T-helper 2 cell treated with Interferon-gamma antibody and Interleukin-4, amounts not matched to agents 100 ng/mL and 5 ng/mL, for 36 hours (primary cell): ENCODE data around the gene SLC35F6. TPM values are rescaled to one million over a fixed set of nuclear protein-coding genes. Genes with fewer than 3 reads are reported as not detected.
"Not testable (repeated sequence)": the region's sequence is repeated elsewhere in the genome, so short reads cannot be mapped to it uniquely, and the experiment has no call there.

Source experiments
- intact Hi-C: fragments of 100-400 bp; cut with micrococcal nuclease; formaldehyde crosslinking; loops from one replicate; pipeline ENCODE4 v1.15.1; 2023
- total RNA-seq: library from RNA; stranded (reverse); gene quantifications from 2 replicates; pipeline ENCODE4 v1.2.3, GENCODE V29; 2022

SLC35F6 gene
- total RNA-seq, 1 donor from 2014 or later = 18.8 TPM

GRCh38 chr2:26730549-26731344 lies 33.3 kb upstream of the SLC35F6 start:
- intact Hi-C loops = no loop called here

- intact Hi-C loops = no loop called here
Observed at GRCh38 chr2:26731714-26732113, 32.4 kb upstream of the SLC35F6 start.

DNA sequence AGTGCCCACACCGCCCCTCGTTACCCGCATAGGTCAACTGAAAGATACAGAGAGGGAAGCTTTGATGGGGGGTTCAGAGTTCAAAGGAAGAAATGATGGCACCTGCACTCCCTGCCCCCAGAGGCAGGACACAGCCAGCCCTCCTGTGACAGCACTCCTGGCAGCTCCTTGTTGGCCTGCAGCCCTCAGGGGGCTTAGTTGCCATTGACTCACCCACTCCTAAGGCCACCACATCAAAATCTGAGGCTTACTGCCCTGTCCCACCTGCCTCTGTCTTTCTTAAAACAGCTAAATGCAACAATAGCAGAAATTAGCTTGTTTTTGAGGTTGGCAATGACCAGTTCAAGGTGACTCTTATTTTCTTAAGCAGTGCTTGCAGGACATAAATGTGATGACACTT lies 31.6 kb upstream of the SLC35F6 start:
- intact Hi-C loops = no loop called here

GRCh38 chr2:26733413-26733812 lies 30.7 kb upstream of the SLC35F6 start:
- intact Hi-C loops = no loop called here

- intact Hi-C loops = no loop called here
Observed at GRCh38 chr2:26735097-26735496, 29.0 kb upstream of the SLC35F6 start.

GRCh38 chr2:26735883-26736588 lies 28.0 kb upstream of the SLC35F6 start:
- intact Hi-C loops = no loop called here

GRCh38 chr2:26737221-26737620 lies 26.9 kb upstream of the SLC35F6 start:
- intact Hi-C loops = no loop called here

DNA sequence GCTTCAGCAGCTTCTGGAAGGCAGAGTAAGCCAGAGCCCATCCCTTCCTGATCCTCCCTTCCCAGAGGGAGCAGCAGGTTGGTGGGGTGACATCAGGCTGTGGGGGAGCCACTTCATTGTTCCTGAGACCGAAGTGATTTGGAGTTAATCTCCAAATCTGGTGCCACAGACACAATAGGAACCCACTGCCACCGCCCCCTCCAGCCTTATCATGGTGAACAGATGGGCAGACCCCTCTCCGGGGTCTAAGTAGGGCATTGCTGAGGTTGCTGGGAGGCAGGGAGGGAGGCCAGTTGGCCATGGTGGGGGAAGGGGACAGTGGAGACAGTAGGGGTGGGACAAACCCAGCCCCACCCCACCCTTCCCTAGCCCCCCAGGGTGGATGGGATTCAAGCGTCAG lies 25.6 kb upstream of the SLC35F6 start:
- intact Hi-C loops = no loop called here

- intact Hi-C loops = no loop called here
Observed at GRCh38 chr2:26739514-26739913, 24.6 kb upstream of the SLC35F6 start.

DNA sequence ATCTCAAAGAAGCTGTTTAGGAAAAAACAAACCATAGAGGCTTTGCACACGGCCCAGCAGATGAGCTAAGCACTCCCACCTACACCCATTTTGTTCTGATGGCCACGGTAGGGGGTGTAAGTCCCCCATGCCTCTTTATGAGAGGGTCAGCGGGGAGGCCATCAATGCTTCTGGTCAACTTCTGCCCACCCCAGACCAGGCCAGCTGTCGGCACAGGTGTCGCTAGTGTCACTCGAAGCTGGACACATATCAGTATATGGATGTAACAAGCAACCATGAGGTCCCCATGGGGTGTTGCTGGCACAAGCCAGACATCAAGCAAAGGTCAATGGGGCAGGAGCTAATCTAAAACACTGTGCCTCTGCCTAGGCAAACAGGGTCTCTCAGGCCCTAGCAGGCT lies 23.7 kb upstream of the SLC35F6 start:
- intact Hi-C loops = no loop called here

DNA sequence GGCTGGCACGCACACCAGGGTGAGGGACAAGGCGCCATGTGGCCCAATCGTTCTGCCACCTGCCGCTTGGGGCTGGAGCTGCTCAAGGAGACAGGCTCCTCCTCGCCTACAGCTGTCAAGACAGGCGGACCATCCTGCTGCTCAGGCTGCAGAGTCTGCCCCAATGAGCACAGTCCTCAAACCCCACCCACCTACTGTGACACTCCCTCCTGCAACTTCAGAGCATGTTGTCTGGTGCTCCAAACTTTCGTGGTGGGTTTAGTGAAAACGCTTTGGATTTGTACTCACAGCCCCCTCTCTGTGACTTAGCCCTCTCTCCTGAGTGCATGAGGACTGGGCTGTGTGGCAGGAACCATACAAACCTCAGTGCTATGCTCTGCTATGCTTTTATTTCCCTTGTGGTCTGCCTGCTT lies 23.2 kb upstream of the SLC35F6 start:
- intact Hi-C loops = no loop called here

GRCh38 chr2:26742048-26742770 lies 21.9 kb upstream of the SLC35F6 start:
- intact Hi-C loops = no loop called here

- intact Hi-C loops = no loop called here
Observed at GRCh38 chr2:26743852-26744251, 20.2 kb upstream of the SLC35F6 start.

DNA sequence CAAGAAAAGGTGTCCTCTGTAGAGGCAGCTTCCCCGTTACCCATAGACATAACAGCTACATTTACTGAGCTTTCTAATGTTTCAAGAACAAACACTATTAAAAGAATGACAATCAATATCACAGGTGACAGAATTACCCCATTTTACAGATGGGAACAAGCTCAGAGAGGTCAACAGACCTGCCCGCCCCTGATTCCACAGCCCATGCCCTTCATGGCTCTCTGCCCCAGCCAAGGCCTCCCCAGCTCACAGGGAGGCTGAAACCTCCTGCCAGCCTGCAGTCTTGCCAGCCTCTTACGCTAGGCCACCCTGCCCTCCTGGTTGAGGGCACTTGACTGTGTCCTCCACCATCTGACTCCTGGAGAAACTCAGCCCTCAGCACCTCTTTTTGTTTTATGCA lies 19.1 kb upstream of the SLC35F6 start:
- intact Hi-C loops = no loop called here

- intact Hi-C loops = no loop called here
Observed at GRCh38 chr2:26745609-26746327, 18.3 kb upstream of the SLC35F6 start.

- intact Hi-C loops = no loop called here
Observed at GRCh38 chr2:26746934-26747333, 17.1 kb upstream of the SLC35F6 start.

- intact Hi-C loops = not testable (repeated sequence)
Observed at GRCh38 chr2:26749787-26750420, 14.2 kb upstream of the SLC35F6 start.

DNA sequence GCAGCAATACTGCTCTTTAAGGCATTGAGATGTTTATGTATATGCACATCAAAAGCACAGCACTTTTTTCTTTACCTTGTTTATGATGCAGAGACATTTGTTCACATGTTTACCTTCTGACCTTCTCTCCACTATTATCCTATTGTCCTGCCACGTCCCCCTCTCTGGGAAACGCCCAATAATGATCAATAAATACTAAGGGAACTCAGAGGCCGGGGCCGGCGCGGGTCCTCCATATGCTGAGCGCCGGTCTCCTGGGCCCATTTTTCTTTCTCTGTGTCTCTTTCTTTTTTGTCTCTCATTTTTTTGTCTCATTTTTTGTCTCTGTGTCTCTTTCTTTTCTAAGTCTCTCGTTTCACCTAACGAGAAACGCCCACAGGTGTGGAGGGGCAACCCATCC lies 13.6 kb upstream of the SLC35F6 start:
- intact Hi-C loops = not testable (repeated sequence)

DNA sequence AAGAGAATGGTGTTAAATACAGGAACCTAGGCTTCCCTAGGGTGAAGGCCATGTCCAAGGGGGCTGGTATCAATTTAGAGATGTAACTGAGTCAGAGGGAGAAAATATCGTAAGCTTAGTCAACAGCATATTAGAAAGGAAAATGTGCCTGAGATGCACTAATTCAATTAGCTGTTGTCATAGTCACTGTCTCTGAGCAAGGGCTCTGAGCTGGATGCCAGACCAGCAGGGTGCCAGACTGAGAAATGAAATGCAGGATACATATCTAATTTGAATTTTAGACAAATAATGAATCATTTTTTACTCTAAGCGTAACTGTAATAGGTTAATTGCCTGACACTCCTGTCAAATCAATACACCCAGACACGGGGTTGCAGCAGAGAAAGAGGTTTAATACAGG lies 11.4 kb upstream of the SLC35F6 start:
- intact Hi-C loops = no loop called here

GRCh38 chr2:26754539-26754938 lies 9.5 kb upstream of the SLC35F6 start:
- intact Hi-C loops = no loop called here
